Measurements from ENCODE around the gene KIFC1.

GRCh38 chr6:33439956-33440648, 48.5 kb downstream of the KIFC1 start:
- TF ChIP-seq CTCF (IDR thresholded peaks at IDR 0.05) (no peak), POLR2A (IDR thresholded peaks at IDR 0.05) (no peak), POLR2AphosphoS5 (IDR thresholded peaks at IDR 0.05; ENCODE audit: insufficient read depth in 1 of 2, low read depth in 1 of 2) (no peak)
